H1 (cell line): ENCODE measurements around the gene ZNF213. TPM values are rescaled to one million over a fixed set of nuclear protein-coding genes. Genes with fewer than 3 reads are reported as not detected.
A peak's percentile ranks its signal among the peaks of the same experiment; 100 is the strongest.

Experiments
- BACH1 ChIP-seq: IDR thresholded peaks from 2 replicates; pipeline ENCODE4 v1.6.1; 2012; ENCODE audit warnings: low read length, improper control_type of control experiment
- BCL11A ChIP-seq, 2 experiments: IDR thresholded peaks; one replicate each; pipeline ENCODE4 v1.6.1; 2011; ENCODE audit warnings: low read depth in 2 of 2, low read length in 2 of 2, mild to moderate bottlenecking in 2 of 2
- CBX8 ChIP-seq: fragments of 300-800, 300-1000 bp; sonication (generic); IDR thresholded peaks from 2 replicates; pipeline ENCODE4 v1.7.1; 2016; ENCODE audit warnings: low read depth, low read length, borderline replicate concordance
- POLR2A ChIP-seq, 2 experiments: IDR thresholded peaks; 1 replicate in 1 of 2; 2 replicates in 1 of 2; pipeline ENCODE4 v1.6.1; 2011; ENCODE audit warnings: low read depth in 2 of 2, low read length in 2 of 2, mild to moderate bottlenecking in 2 of 2; ENCODE audit errors: control extremely low read depth in 1 of 2
- SP2 ChIP-seq: IDR thresholded peaks from 2 replicates; pipeline ENCODE4 v1.6.1; 2012; ENCODE audit warnings: mild to moderate bottlenecking, low read length, inconsistent platforms
- SRF ChIP-seq: IDR thresholded peaks from 2 replicates; pipeline ENCODE4 v1.6.1; 2011; ENCODE audit warnings: mild to moderate bottlenecking, low read depth, low read length, moderate library complexity
- polyA plus RNA-seq, 7 experiments: library from polyadenylated mRNA; depleted of rRNA in 3 of 7; stranded (reverse) in 5 of 7; unstranded in 2 of 7; fragments of >200 nt in 5 of 7; fragments of 200-250 nt in 2 of 7; gene quantifications; 1 replicate in 5 of 7; 2 replicates in 1 of 7; 4 replicates in 1 of 7; pipeline versions ENCODE4 v1.2.1 to v1.2.3, GENCODE V29; 2011 to 2013; ENCODE audit warnings: missing spikeins in 2 of 7, mixed read lengths in 2 of 7
- total RNA-seq: library from RNA; stranded (reverse); fragmentation: NEBNext Ultra II Directional; extraction: Animal tissue kit (Norgen Biotek cat#: 25700); gene quantifications from 2 replicates; pipeline ENCODE4 v1.2.1, GENCODE V29; 2021
- TF ChIP-seq, protein P1 (sequence below): fragments of 300-600 bp; sonication (generic); IDR thresholded peaks from 2 replicates; pipeline ENCODE4 v1.7.1; 2012; ENCODE audit warnings: low read length, moderate library complexity, mild to moderate bottlenecking, inconsistent platforms; ENCODE audit not compliant: insufficient replicate concordance
- TF ChIP-seq, protein P2 (sequence below), 3 experiments: IDR thresholded peaks; 1 replicate in 2 of 3; 2 replicates in 1 of 3; pipeline versions ENCODE4 v1.5.1 to v1.6.1; 2011; ENCODE audit warnings: low read length in 3 of 3, mild to moderate bottlenecking in 3 of 3, inconsistent platforms in 2 of 3, low read depth in 1 of 3, moderate library complexity in 1 of 3; ENCODE audit not compliant: insufficient read depth in 1 of 3; ENCODE audit errors: control extremely low read depth in 1 of 3

Gene ZNF213
- total and polyA plus RNA-seq, 2 of the 8 experiments (the other 6 are each of a cell fraction or from before 2014, with no cell fraction given), result 1.6 to 6.9 TPM

DNA sequence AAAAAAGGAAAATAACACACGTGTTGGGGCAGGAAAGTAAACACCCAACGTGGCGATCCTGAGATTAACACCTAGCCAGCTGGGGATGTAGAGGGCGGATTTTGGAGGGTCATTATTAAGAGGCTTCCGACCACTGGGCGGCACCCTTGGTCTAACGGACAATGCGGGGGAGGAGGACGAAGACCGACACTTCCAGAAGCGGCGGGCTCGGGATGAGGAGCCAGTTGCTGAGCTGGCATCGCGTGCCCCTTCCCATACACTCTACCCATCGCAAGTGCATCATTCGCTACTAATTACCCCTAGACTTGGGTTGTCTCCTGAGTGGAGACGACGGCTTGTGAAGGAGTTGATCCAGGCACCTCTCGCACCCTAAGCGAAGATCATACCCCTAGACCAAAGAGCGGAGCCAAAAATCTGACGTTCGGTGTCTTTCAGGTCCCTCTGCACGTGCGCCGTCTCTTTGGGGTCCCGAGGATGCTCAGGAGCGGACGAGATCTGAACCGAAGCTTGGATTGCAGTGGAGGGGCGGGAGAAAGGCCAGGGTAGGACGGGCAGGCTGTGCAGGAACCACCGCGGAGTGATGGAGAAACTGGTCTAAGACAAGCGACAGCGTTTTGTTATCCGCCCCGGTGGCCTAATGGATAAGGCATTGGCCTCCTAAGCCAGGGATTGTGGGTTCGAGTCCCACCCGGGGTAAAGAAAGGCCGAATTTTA, 17.6 kb downstream of the ZNF213 start (continued):
- TF ChIP-seq, protein P1, sequence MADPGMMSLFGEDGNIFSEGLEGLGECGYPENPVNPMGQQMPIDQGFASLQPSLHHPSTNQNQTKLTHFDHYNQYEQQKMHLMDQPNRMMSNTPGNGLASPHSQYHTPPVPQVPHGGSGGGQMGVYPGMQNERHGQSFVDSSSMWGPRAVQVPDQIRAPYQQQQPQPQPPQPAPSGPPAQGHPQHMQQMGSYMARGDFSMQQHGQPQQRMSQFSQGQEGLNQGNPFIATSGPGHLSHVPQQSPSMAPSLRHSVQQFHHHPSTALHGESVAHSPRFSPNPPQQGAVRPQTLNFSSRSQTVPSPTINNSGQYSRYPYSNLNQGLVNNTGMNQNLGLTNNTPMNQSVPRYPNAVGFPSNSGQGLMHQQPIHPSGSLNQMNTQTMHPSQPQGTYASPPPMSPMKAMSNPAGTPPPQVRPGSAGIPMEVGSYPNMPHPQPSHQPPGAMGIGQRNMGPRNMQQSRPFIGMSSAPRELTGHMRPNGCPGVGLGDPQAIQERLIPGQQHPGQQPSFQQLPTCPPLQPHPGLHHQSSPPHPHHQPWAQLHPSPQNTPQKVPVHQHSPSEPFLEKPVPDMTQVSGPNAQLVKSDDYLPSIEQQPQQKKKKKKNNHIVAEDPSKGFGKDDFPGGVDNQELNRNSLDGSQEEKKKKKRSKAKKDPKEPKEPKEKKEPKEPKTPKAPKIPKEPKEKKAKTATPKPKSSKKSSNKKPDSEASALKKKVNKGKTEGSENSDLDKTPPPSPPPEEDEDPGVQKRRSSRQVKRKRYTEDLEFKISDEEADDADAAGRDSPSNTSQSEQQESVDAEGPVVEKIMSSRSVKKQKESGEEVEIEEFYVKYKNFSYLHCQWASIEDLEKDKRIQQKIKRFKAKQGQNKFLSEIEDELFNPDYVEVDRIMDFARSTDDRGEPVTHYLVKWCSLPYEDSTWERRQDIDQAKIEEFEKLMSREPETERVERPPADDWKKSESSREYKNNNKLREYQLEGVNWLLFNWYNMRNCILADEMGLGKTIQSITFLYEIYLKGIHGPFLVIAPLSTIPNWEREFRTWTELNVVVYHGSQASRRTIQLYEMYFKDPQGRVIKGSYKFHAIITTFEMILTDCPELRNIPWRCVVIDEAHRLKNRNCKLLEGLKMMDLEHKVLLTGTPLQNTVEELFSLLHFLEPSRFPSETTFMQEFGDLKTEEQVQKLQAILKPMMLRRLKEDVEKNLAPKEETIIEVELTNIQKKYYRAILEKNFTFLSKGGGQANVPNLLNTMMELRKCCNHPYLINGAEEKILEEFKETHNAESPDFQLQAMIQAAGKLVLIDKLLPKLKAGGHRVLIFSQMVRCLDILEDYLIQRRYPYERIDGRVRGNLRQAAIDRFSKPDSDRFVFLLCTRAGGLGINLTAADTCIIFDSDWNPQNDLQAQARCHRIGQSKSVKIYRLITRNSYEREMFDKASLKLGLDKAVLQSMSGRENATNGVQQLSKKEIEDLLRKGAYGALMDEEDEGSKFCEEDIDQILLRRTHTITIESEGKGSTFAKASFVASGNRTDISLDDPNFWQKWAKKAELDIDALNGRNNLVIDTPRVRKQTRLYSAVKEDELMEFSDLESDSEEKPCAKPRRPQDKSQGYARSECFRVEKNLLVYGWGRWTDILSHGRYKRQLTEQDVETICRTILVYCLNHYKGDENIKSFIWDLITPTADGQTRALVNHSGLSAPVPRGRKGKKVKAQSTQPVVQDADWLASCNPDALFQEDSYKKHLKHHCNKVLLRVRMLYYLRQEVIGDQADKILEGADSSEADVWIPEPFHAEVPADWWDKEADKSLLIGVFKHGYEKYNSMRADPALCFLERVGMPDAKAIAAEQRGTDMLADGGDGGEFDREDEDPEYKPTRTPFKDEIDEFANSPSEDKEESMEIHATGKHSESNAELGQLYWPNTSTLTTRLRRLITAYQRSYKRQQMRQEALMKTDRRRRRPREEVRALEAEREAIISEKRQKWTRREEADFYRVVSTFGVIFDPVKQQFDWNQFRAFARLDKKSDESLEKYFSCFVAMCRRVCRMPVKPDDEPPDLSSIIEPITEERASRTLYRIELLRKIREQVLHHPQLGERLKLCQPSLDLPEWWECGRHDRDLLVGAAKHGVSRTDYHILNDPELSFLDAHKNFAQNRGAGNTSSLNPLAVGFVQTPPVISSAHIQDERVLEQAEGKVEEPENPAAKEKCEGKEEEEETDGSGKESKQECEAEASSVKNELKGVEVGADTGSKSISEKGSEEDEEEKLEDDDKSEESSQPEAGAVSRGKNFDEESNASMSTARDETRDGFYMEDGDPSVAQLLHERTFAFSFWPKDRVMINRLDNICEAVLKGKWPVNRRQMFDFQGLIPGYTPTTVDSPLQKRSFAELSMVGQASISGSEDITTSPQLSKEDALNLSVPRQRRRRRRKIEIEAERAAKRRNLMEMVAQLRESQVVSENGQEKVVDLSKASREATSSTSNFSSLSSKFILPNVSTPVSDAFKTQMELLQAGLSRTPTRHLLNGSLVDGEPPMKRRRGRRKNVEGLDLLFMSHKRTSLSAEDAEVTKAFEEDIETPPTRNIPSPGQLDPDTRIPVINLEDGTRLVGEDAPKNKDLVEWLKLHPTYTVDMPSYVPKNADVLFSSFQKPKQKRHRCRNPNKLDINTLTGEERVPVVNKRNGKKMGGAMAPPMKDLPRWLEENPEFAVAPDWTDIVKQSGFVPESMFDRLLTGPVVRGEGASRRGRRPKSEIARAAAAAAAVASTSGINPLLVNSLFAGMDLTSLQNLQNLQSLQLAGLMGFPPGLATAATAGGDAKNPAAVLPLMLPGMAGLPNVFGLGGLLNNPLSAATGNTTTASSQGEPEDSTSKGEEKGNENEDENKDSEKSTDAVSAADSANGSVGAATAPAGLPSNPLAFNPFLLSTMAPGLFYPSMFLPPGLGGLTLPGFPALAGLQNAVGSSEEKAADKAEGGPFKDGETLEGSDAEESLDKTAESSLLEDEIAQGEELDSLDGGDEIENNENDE, result no peak
- TF ChIP-seq SP2 (no peak), BACH1 (no peak), SRF (no peak), POLR2A (IDR thresholded peaks at IDR 0.05; ENCODE audit: control extremely low read depth in 1 of 2, low read depth in 2 of 2, low read length in 2 of 2) (no peak), CBX8 (no peak), BCL11A (IDR thresholded peaks at IDR 0.05; ENCODE audit: low read depth in 2 of 2, low read length in 2 of 2) (no peak)
- TF ChIP-seq, protein P2, sequence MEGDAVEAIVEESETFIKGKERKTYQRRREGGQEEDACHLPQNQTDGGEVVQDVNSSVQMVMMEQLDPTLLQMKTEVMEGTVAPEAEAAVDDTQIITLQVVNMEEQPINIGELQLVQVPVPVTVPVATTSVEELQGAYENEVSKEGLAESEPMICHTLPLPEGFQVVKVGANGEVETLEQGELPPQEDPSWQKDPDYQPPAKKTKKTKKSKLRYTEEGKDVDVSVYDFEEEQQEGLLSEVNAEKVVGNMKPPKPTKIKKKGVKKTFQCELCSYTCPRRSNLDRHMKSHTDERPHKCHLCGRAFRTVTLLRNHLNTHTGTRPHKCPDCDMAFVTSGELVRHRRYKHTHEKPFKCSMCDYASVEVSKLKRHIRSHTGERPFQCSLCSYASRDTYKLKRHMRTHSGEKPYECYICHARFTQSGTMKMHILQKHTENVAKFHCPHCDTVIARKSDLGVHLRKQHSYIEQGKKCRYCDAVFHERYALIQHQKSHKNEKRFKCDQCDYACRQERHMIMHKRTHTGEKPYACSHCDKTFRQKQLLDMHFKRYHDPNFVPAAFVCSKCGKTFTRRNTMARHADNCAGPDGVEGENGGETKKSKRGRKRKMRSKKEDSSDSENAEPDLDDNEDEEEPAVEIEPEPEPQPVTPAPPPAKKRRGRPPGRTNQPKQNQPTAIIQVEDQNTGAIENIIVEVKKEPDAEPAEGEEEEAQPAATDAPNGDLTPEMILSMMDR (IDR thresholded peaks at IDR 0.05; ENCODE audit: control extremely low read depth in 1 of 3, insufficient read depth in 1 of 3, low read depth in 1 of 3, low read length in 3 of 3), result peak; percentile 57 to 66 (median 64)
